Left kidney (tissue), 2 donors: Measurements from ENCODE around the gene AQR. TPM values are rescaled to one million over a fixed set of nuclear protein-coding genes. Genes with fewer than 3 reads are reported as not detected.
"Not testable (repeated sequence)": the region's sequence is repeated elsewhere in the genome, so short reads cannot be mapped to it uniquely, and the experiment has no call there.

Source experiments
- DNase-seq: peaks from one replicate; pipeline ENCODE4 v3.0.0-alpha.2; 2013
- polyA plus RNA-seq: library from polyadenylated mRNA; unstranded; fragments of 120-200 nt; gene quantifications from one replicate; pipeline ENCODE4 v1.2.1, GENCODE V29; 2013; ENCODE audit not compliant: insufficient read length

Gene AQR
- polyA plus RNA-seq, 1 donor = 50.3 TPM

DNA sequence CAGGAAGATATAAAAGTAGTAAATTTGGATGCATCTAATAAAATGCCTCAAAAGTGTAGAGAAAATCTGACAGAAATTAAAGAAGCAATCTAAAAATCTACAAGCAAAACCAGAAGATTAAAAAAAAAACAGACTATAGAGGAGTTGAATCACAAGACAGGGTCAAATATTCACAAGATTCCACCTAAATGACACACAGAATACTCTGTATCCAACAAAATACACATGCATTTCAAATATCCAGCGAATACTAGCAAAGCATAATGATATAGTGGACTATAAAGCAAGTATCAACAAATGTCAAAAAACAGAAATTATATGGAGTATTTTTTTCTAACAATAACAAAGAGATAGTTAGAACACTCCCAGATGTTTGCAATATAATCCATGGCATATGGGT is 153.7 kb downstream of the AQR start:
- DNase-seq = no peak

DNA sequence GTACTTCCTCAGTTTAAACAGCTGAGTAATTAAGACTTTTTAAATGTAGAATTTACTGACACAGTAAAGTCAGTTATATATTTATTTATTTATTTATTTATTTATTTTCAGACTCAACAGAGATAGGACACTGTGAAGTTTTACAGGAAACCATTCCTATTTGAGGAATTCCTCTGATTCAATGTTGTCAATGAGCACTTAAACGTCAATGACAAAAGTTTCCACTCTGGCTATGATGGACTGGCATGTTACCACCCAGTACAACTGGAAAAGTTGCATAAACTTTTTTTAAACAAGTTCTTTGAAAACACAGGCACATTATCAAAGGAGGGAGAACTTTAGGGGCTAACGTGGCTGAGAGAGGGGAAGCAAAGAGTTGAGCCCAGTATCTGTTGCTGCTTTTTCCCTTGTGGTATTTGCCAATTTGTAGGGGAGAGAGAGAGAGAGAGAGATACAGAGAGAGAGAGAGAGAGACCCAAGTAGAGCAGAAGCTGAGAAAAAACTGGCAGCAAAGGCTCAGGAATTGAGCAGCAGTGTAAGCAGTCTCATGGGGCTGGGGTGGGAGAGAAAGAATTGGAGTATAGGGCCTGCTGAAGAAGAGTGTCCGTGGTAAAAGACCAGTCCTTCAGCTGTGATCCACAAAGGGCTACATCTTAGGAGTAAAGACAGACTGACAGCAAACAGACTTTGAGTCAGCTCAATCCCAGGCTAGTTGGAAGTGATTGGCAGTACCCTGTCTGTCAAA is 155.9 kb downstream of the AQR start:
- no peak for DNase-seq

DNA sequence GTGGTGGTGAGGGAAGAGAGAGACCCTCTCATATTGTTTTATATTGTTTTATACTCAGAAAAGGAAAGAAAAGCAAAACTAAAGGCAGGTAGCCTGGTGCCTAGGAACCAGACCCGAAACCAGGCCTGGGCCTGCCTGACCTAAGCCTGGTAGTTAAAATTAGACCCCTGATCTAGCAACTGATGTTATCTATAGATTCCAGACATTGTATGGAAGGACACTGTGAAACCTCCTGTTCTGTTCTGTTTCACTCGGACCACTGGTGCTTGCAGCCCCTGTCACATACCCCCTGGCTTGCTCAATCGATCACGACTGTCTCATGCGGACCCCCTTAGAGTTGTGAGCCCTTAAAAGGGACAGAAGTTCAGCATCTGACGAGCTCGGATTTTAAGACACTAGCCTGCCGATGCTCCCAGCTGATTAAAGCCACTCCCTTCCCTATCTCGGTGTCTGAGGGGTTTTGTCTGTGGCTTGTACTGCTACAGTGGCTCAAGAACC is 156.6 kb downstream of the AQR start:
- DNase-seq = not testable (repeated sequence)

DNA sequence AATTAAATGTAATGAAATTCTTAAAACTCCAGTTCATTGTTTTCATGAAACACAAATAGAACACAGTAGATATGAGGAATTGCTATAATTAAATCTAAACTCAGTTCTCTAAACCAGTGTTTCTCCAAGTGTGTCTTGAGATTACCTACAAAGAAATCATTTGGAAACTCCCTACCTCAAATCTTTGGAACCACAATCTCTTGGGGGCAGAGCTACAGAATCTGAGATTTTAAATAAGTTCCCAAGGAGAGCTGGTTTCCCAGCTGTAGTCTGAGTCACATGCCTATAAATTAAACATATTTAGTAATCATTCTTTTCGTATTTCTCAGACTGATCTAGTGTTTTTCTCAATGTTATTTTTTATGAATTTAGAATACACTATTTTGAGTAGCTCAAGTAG is 157.2 kb downstream of the AQR start:
- DNase-seq = no peak

DNA sequence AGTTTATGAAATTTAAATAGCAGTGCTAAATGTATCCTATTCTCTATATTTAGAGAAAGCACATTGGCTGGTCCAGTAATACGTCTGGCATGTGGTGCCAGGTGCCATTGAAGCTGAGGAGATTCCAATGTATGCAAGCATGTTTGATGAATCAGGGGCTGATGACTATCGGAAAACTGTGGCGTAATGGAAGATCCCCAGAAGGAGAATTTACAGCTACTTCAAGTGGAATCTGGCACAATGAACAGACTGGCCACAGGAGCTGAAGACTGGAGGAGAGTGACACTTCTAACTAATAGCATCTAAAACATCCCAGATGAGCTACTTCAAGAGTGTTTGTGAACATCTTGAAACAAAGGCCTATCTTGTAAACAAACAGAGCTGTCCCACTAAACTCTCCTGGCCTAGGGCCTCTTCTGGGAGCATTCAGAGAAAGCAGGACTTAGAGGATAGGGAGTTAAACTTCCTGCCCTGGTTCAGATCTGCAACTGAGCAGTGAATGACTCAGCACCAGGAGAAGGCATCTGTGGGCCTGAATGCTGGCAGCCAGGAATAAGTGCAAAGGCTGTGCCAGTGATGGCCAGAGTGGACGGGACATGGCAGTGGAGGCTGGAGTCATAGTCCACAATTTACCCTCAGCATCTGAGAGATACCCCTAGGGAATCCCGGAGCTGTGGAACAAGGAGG is 159.0 kb downstream of the AQR start:
- no peak for DNase-seq

DNA sequence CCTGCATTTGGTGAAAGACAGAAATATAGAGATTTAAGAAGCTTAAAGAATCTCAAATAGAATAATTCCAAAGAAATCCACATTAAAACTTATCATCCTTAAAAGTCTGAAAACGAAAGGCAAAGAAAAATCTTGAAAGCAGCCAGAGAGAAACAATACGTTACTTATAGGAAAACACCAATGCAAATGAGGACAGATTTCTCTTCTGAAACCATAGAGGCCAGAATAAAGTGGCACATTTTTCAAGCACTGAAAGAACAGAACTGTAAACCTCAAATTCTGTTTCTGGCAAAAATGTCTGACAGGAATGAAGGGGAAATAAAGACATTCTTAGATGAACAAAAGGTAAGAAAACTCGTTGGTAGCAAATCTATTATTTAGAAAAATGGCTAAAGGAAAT is 160.4 kb downstream of the AQR start:
- no peak for DNase-seq

DNA sequence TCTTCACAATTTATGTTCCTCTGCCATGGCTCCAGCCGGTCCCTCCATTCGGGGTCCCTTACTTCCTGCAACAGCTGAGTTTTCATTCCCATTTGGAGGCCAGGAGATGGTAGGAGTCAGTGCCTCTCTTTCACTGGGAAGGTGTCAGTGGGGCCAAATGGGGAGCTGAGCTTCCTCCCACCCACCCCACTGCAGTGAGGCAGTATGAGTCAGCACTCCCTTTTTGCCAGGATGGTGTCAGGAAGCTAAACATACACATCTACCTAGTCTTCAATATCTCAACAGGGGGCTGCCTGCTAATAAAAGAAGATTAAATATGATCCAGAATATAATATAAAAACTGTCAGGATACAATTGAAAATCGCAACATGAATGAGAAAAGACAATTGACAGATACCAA is 161.5 kb downstream of the AQR start:
- no peak for DNase-seq

DNA sequence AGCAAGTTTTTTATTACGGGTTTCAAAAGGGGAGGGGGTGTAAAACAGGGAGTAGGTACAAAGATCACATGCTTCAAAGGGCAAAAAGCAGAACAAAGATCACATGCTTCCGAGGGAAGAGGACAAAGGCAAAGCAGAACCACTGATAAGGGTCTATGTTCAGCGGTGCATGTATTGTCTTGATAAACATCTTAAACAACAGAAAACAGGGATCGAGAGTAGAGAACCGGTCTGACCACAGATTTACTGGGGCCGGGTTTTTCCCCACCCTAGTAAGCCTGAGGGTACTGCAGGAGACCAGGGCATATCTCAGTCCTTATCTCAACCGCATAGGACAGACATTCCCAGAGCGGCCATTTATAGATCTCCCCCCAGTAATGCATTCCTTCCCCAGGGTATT is 162.3 kb downstream of the AQR start:
- not testable (repeated sequence) for DNase-seq

DNA sequence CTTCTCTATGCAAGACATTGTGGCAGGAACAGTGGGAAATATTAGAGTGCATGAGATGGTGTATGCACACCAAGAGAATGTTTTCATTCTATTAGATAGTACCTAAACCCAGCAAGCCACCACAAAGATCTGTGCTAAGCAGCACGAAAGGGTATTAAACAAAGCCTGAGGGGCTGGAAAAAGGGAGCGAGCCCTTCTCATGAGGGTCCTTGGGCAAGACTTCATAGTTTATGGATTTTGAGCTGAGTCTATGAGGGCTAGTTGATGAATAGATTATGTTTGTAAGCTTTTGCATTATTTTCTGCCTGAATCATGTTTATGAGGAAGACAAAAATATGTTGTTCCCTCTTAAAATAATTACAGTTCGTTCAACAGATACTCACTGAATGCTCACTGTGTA is 164.8 kb downstream of the AQR start:
- DNase-seq = no peak

DNA sequence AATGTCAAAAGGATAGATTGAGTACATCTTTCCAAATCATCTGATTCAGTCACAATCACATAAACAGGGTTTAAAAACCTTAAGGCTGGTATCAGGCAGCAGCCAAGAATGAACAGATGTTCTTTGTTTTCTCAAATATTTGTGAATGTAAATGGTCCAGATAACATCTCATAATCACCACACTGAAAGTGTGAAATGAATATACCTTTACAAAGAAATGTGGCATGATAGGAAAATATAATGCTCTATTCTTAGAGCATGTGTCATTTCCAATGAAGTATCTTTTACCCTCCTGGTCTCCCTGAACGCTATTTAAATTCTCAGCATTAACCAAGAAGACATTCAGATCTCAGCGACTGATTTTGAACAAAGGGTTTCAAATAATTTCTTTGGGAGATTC is 165.4 kb downstream of the AQR start:
- no peak for DNase-seq

DNA sequence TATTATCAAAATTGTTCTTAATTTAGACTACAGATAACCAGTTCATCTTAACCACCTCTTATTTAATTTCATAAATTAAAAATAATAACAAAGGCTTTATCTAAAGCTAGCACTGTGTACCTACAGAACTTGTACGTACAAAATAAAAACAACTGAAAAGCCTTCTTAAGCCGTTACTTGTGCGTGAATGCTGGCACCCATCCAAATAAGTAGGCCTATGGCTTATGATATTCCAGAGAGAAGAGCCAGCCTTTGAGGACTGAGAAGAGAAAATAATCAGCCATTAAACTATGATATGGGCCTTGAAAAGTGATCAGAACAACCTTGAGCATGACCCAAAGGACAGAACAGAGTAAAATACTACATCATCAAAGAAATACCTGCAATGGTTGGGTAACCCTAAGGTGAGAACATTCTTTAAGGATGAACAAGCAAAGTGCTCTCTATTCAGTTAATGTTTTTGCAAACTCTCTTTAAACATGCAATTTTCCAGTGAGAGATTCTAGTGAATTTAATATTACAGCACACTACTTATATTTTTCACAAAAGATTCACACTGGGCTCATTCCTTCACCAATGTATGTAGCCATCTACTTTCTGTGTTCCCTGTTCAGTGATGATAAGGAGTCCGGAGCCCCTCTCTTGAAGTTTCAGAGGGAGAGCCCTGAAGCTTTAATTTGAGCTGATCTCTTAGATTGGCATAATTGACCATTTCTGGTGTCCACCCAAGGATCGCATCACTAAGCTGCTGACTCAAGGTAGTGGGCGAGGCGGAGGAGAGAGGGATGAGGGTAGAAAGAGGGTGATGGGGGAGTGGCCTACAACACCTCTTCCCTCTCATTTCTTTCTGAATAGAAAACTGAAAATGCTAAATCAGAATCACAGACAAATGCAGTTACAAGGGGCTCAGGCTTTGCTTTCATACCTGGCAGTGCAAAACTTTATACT is 166.5 kb downstream of the AQR start:
- no peak for DNase-seq

DNA sequence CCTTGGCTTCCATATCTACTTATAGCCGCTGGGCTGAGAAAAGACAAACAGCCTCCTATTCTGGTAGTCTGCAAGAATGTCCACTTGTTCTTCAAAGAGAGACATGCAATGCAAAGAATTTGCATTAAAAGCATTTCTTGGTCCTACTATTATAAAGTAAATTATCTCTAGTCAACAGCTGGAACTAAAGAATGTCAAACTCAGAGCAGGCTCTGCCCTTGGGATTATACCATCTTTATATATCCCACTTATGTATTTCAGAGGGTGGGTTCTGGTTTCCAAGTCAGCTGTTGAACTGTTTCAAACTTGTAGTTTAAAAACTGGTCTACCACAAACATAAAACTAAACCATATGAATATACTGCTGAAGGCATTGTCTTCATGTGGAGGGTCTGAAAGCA is 167.2 kb downstream of the AQR start:
- DNase-seq = no peak

Other genes starting within 250 kb of the AQR start
- not detected for gene GJD2, start 214.7 kb downstream of the AQR start, polyA plus RNA-seq
- gene ACTC1, start 174.2 kb downstream of the AQR start, polyA plus RNA-seq = 1.0 TPM
- 82.0 TPM for gene ZNF770, start 18.5 kb upstream of the AQR start, polyA plus RNA-seq
- gene NANOGP8, start 115.6 kb upstream of the AQR start, polyA plus RNA-seq = 0.76 TPM